ENCODE measurements around the gene PCYOX1L. TPM values are rescaled to one million over a fixed set of nuclear protein-coding genes. Genes with fewer than 3 reads are reported as not detected.
A peak's percentile ranks its signal among the peaks of the same experiment; 100 is the strongest.

Gene PCYOX1L
- total and polyA plus RNA-seq, 9 of the 15 experiments (the other 6 are each of a cell fraction or from before 2014, with no cell fraction given) = 2.3 to 17.9 (median 6.0) TPM

DNA sequence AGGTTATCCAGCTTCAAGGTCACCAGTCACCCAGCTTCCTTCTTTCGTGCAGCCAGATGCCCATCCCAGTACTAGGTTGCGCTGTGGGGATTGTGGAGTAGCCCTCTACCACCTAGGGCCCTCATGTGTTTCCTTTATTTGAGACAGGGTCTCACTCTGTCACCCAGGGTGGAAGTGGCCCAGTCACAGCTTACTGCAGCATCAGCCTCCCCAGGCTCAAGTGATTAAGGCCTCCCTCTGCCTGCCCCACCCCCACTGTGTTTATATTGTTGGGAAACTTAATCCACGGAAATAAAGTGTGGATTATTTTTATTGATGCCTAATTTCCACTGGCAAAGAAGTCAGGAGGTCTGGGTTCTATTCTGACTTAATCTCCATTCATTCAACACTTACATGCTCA, 17.0 kb downstream of the PCYOX1L start:
- ATAC-seq (no peak), FAIRE-seq (no peak), DNase-seq (ENCODE audit: extremely low read depth in 1 of 4, low spot score in 3 of 4) (no peak)
- Histone ChIP-seq H3K4me3 (no peak overlapping the region), H2AFZ (ENCODE audit: low read depth, low read length) (no peak overlapping the region), H3K4me1 (replicated peaks in 1 of 2; ENCODE audit: control insufficient read depth in 2 of 2, insufficient read depth in 2 of 2, low read length in 2 of 2) (peaks cover 0 to 10% of the 10 kb centered on the region in 2 experiments; a peak in 2 of 5 replicates), H3K27me3 (ENCODE audit: control insufficient read depth in 2 of 2, insufficient read depth in 2 of 2, low read length in 2 of 2) (no peaks in the 10 kb centered on the region), H3K79me2 (ENCODE audit: control insufficient read depth, insufficient read depth, low read length) (no peaks in the 10 kb centered on the region), H3K36me3 (ENCODE audit: control insufficient read depth, insufficient read depth, low read length) (no peaks in the 10 kb centered on the region), H3K9me1 (ENCODE audit: control insufficient read depth, insufficient read depth, low read length) (no peaks in the 10 kb centered on the region), H3K9ac (ENCODE audit: insufficient read depth in 1 of 2, low read depth in 2 of 2, low read length in 2 of 2) (no peak overlapping the region), H3K27ac (ENCODE audit: extremely low read depth, low read depth, low read length) (no peak overlapping the region), H4K20me1 (replicated peaks; ENCODE audit: control insufficient read depth, insufficient read depth, low read length) (no peaks in the 10 kb centered on the region), H3K9me3 (replicated peaks; ENCODE audit: control insufficient read depth, insufficient read depth, low read depth, low read length) (no peaks in the 10 kb centered on the region), H3K4me2 (ENCODE audit: insufficient read depth, low read length) (no peak overlapping the region)
- in situ Hi-C loops (cut with MboI) (loop anchor here (5.0 kb wide), 2 partner anchors 52 to 178 kb away; partner anchors contain the start of gene CSNK1A1), intact Hi-C loops (cut with micrococcal nuclease) (loop anchor here (5.0 kb wide), 1 partner anchor 232 kb away; the partner anchor contains the start of gene ABLIM3)
- WGBS (ENCODE audit: insufficient coverage, low coverage, missing lambda C conversion rate) = 28% methylated on average over 3 of the region's 3 CpGs
- ChIA-PET POLR2A (interaction anchor here (0.9 kb wide), 1 partner anchor 8 kb away, joined by 3 read pairs; no protein-coding TSS in a partner anchor), CTCF (ENCODE audit: low intra/inter-chr PET ratio) (no interaction called here)
- no peak for TF ChIP-seq ZNF212 (CRISPR knock-in tag; IDR thresholded peaks at IDR 0.05)
- no peak for TF ChIP-seq RHOXF2B (CRISPR knock-in tag; conservative IDR thresholded peaks at IDR 0.05)
- no peak for TF ChIP-seq MEF2D (tag; conservative IDR thresholded peaks at IDR 0.05; ENCODE audit: low read depth)
- TF ChIP-seq ESRRA (IDR thresholded peaks at IDR 0.05; ENCODE audit: borderline replicate concordance, low read depth) = 0 out of 2 replicates have a peak, but pooled peaks have one; percentile 25
- BruUV-seq (replicated peaks) = no TSS peak

DNA sequence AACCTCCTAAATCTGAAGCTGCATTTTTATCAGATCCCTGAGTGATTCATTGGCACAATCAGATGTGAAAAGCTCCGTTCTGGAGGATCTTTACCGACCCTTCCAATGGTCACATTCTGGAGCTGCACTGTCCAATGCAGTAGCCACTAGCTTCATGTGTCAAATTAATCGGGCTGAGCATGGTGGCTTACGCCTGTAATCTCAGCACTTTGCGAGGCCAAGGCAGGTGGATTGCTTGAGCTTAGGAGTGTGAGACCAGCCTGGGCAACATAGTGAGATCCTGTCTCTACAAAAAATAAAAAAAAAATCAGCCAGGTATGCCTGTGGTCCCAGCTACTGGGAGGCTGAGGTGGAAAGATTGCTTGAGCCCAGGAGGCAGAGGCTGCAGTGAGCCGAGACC, 17.6 kb downstream of the PCYOX1L start:
- Histone ChIP-seq H3K79me2 (ENCODE audit: control insufficient read depth, insufficient read depth, low read length) (no peaks in the 10 kb centered on the region), H3K27me3 (ENCODE audit: control insufficient read depth in 2 of 2, insufficient read depth in 2 of 2, low read length in 2 of 2) (no peaks in the 10 kb centered on the region), H3K9me1 (ENCODE audit: control insufficient read depth, insufficient read depth, low read length) (no peaks in the 10 kb centered on the region), H2AFZ (ENCODE audit: low read depth, low read length) (no peak overlapping the region), H3K9ac (ENCODE audit: insufficient read depth in 1 of 2, low read depth in 2 of 2, low read length in 2 of 2) (no peak overlapping the region), H4K20me1 (replicated peaks; ENCODE audit: control insufficient read depth, insufficient read depth, low read length) (no peaks in the 10 kb centered on the region), H3K9me3 (replicated peaks; ENCODE audit: control insufficient read depth, insufficient read depth, low read depth, low read length) (no peaks in the 10 kb centered on the region), H3K4me1 (replicated peaks in 1 of 2; ENCODE audit: control insufficient read depth in 2 of 2, insufficient read depth in 2 of 2, low read length in 2 of 2) (peaks cover 0 to 10% of the 10 kb centered on the region in 2 experiments; a peak in 2 of 5 replicates), H3K4me3 (no peak overlapping the region), H3K27ac (ENCODE audit: extremely low read depth, low read depth, low read length) (no peak overlapping the region), H3K4me2 (ENCODE audit: insufficient read depth, low read length) (no peak overlapping the region), H3K36me3 (ENCODE audit: control insufficient read depth, insufficient read depth, low read length) (no peaks in the 10 kb centered on the region)
- CTCF ChIA-PET (ENCODE audit: low intra/inter-chr PET ratio) = no interaction called here
- POLR2A ChIA-PET = interaction anchor here (0.9 kb wide), 1 partner anchor 9 kb away, joined by 3 read pairs; no protein-coding TSS in a partner anchor
- 25% methylated on average over 6 of the region's 6 CpGs for WGBS (ENCODE audit: insufficient coverage, low coverage, missing lambda C conversion rate)
- no peak for TF ChIP-seq ZNF780A (CRISPR knock-in tag; IDR thresholded peaks at IDR 0.05)
- no peak for TF ChIP-seq ILF3 (IDR thresholded peaks at IDR 0.05; ENCODE audit: borderline replicate concordance)
- TF ChIP-seq ZNF778 (CRISPR knock-in tag; IDR thresholded peaks at IDR 0.05) = no peak
- TF ChIP-seq EP400 (IDR thresholded peaks at IDR 0.05) = no peak
- no peak for TF ChIP-seq SMARCA4 (IDR thresholded peaks at IDR 0.05)
- TF ChIP-seq, protein P1, sequence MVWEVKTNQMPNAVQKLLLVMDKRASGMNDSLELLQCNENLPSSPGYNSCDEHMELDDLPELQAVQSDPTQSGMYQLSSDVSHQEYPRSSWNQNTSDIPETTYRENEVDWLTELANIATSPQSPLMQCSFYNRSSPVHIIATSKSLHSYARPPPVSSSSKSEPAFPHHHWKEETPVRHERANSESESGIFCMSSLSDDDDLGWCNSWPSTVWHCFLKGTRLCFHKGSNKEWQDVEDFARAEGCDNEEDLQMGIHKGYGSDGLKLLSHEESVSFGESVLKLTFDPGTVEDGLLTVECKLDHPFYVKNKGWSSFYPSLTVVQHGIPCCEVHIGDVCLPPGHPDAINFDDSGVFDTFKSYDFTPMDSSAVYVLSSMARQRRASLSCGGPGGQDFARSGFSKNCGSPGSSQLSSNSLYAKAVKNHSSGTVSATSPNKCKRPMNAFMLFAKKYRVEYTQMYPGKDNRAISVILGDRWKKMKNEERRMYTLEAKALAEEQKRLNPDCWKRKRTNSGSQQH (CRISPR knock-in tag; IDR thresholded peaks at IDR 0.05) = no peak
- TF ChIP-seq ZNF121 (CRISPR knock-in tag; conservative IDR thresholded peaks at IDR 0.05) = peak; percentile 32; the same call in 1 of the 2 replicates
- TF ChIP-seq, protein P2, sequence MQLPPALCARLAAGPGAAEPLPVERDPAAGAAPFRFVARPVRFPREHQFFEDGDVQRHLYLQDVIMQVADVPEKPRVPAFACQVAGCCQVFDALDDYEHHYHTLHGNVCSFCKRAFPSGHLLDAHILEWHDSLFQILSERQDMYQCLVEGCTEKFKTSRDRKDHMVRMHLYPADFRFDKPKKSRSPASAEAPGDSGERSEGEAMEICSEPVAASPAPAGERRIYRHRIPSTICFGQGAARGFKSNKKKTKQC (CRISPR knock-in tag; IDR thresholded peaks at IDR 0.05) = no peak
- DNase-seq (ENCODE audit: extremely low read depth in 1 of 4, low spot score in 3 of 4) = no peak
- no TSS peak for BruUV-seq (replicated peaks)
- in situ Hi-C loops (cut with MboI) (no loop called here), intact Hi-C loops (cut with micrococcal nuclease) (no loop called here)
- no peak for FAIRE-seq
- ATAC-seq = no peak

All from K562 (cell line).